Fibroblast of the conjunctiva (primary cell): ENCODE measurements around the gene PARG.
"Not testable (repeated sequence)": the region's sequence is repeated elsewhere in the genome, so short reads cannot be mapped to it uniquely, and the experiment has no call there.

Experiments used
- DNase-seq: peaks from one replicate; pipeline ENCODE4 v3.0.0-alpha.2; 2010; ENCODE audit warnings: low read depth

Gene PARG

DNA sequence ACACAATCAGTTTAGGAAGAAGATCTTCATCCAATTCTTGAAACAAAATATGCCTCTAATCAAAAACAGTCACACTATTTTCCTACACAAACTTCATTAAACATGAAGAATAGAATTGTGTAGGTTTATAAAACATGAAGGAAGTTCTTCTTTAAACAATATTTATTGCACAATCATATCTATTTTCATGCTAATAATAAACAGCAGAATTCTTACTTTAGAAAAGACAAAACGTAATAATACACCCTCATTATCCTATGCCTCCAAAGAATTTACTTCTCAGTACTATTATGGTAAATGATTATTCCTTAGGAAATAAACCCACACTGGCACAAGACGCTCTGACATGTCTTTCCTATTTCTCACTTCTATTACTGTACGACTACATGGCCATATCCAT is 41.4 kb downstream of the PARG start:
- DNase-seq: not testable (repeated sequence)

DNA sequence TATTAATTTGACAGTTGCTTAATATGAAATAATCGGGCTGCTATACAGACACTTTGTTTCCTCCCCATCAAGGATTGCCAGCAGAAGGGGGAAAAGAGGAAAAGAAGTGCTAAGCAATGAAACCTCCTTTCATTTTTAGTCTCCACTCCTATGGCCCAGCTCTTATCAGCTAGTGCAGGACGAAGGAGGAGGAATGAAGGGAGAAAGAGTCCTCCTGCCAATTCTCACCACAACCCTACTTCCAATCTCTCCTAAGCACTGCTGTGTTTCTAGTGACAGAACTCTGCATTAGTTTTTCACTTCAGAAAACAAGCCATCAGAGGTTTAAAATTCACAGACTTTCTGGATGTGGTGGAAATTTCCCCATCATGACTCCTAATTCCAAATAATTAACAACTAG is 41.8 kb downstream of the PARG start:
- DNase-seq: not testable (repeated sequence)

GRCh38 chr10:49890025-49890424 is 51.8 kb downstream of the PARG start:
- DNase-seq: not testable (repeated sequence)

GRCh38 chr10:49884739-49885331 is 57.0 kb downstream of the PARG start:
- not testable (repeated sequence) for DNase-seq

GRCh38 chr10:49883852-49884251 is 58.0 kb downstream of the PARG start:
- not testable (repeated sequence) for DNase-seq

DNA sequence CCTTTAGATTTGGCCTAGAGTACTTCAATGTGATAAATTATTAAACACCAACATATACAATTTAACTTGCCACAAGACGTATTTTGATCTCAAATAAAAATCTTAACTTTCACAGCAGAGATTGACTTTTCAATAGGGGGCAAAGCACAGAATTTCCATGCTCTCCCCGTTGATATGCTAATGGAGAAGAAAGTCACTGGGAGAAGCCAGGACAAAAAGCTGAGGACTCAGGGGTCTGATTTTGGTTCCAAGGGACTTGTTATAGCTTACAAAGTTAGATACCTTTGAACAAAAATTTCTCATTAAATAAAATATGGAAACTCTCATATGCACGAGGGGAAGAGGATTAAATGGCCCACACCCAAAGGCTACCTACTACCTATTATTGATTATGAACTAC is 59.5 kb downstream of the PARG start:
- DNase-seq: not testable (repeated sequence)

DNA sequence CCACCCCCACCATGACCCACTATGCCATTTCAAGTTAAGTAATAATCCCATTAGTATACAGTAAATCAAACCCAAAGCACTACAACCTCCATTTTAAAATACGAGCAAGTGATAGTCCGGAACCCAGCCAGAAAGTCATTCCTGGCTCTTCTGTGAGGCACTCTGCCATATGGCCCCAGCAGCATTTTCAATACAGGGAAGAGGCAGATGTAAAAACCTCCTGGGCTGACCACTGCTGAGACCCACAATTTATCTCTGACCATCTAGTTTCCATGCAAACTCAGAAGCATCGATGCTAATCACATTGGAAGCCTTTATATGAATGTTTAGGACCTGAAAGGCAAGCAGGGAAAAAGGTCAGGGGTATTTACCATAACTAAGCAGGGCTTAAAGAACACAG is 69.1 kb downstream of the PARG start:
- DNase-seq: not testable (repeated sequence)

DNA sequence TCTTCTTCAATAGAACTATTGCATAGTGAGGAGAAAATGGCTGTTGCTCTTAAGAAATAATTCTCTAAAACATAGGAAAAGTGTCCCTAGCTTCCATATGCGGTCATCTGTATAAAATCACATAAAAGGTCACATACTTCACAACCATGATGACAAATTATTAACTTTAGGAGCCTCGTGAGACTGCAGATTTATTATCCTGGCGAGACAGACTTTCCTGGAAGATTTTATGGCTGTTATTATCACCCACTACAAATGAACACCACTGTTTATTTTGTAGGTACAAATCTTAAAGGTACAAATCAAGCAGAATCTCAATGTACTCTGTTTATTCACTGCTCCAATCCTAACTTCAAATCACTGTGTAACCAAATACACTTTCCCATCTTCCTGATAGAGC is 70.4 kb downstream of the PARG start:
- DNase-seq: not testable (repeated sequence)

DNA sequence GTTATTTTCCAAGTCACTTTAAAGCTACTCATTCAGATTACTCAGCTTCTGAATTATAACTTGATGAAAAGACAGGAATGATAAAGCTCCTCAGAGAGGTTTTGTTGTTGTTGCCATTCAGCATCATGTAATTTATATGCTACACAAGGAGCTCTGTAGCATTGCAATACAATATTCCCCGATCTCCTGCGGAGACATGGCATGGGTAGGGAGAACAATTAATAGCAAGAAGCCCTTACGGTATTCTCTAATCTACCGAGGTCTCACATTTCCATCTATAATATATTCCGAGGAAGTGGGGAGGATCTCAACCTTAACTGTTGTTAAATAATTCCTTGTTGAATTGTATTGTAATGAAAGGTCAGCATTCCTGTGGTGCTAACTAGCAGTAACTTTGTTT is 81.9 kb downstream of the PARG start:
- not testable (repeated sequence) for DNase-seq

DNA sequence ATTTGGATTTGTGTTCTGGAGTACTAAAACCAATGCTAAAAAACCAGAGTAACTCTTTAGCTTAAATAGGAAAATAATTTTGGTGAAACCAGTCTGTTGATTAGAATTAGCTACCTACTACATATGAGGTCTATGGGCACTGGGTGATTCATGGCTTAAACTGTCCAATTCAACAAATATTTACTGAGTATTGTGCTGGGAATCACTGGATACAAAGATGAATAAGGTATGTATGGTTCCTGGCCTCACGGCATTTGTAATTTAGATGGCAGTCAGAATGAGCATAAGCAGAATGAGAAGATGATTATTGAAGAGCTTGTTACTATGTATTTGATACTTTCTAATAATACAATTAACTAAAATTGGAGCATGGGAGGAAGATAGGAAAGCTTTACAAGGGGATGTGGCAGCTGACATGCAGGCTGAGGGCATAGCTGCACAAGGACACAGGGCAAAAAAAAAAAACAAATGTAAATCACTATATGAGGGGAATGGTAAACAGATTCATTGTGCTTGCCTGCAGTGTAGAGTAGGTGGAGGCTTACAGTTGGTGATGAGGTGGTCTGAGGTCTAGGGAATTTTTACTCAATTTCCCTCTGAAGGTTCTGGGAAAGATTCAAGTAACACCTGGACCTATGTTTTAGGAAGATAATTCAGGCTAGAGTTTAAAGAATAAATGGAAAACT is 83.0 kb downstream of the PARG start:
- DNase-seq: not testable (repeated sequence)

- DNase-seq: not testable (repeated sequence)
Observed at GRCh38 chr10:49849520-49849919, 92.3 kb downstream of the PARG start.

DNA sequence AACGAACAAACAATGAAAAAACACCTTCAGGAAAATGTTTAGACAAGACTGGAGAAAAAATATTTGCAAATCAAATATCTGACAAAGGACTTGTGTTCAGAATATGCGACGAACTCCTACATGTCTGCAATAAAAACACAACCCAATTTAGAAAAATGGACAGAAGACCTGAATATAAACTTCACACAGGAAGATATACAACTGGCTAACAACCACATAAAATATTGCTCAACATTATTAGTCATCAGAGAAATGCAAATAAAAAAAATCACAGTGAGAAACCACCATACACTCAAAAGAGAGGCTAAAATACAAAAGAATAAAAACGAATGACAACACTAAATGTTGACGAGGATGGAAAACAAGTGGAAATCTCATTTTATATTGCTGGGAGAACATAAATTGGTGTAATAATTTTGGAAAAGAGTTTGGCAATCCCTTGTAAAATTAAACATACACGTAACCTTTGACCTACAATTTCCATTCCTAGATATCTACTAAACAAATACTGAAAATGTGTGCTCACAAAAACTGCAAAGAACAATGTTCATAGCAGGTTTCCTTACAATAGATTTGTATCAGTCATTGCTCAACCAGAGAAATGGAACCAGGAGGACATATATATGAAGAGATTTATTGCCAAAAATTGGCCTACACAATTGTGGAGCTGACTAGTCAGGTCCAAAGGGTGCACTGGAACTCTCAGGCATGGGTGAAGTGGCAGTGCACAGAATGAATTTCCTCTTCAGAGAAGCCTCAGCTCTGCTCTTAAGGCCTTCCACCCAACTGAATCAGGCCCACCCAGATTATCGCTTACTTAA is 96.8 kb downstream of the PARG start:
- peak; percentile 17 for DNase-seq

DNA sequence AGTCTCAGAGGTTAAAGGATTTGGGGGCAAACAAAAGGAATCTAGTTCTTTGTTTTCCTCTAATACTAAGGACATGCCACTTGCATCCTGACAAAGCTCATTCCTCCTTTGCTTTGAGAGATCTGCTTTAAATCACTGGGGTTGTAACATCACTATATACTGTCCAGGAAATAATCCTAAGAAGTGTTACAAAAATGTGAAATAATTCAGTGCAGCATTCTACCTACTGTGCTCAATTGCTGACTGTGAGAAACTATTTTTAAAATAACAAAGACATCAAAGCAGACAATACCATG is 99.5 kb downstream of the PARG start:
- not testable (repeated sequence) for DNase-seq

DNA sequence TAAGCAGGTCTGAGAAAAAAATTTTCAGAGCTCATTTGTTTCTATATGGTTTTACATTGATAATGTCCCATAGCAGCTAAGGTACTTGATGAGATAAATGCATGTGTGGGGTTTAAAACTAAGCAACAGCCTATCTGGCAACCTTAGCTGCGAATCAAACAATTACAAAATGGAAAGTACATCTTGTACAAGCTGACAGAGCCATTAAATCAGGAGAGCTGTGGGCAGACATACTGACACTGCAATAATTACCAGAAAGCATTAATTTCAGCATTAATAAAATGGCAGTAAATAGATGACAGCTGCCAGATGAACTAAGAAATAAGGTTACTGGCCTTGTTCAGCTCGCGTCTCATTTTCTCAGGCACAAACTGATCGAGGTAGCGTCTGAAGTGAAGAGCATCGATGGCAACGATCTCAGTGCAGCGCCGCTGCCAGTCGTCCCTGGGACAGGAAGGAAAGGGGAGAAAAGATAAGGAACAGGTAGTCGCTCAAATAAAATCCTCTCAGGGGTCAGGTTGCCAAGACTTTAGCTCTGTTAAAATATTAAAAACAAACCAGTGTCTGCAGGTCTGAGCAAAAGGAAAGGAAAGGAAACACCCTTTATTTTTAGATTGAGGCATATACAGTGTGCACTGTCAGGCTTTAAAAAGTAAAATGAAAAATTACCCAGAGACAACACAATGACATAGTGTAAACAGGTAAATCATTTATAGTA is 100.1 kb downstream of the PARG start:
- DNase-seq: no peak

DNA sequence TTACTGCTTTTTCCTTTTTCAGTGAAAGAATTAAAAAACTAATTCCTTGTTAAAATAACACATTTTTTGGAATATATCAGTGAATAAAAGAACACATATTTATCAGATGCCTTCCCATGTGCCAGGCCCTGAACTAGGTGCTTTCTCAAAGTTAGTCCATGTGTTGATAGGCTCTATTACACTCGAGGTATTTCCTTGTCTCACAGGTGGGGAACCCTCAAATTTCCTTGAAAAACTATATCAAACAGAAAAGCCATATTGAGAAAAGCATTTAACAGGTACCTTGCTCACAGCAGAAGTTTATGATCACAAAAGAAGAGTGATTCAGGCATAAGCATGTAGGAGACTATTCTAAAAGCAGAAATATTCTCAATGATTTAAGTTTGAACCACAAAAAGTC is 104.1 kb downstream of the PARG start:
- no peak for DNase-seq

DNA sequence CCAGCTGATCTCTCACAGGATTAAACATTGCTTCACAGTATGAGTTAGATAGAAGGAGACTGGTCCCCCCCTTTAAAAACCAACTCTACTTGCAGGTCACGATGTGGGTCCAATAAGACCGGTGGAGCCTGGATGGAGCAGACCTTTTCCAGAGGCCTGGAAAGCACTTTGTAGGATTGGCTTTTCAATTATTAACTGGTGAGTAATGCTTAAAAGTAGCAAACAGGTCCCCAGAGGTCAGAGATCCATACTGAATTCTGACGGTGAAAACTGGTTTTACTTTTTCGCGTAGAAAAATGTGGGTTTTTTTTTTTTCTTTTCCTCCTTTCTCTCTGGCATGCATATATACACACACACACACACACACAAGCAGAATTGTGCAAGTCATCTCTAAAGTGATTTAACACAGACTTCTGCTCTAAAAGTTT is 104.8 kb downstream of the PARG start:
- no peak for DNase-seq

GRCh38 chr10:49834976-49835375 is 106.9 kb downstream of the PARG start:
- no peak for DNase-seq

DNA sequence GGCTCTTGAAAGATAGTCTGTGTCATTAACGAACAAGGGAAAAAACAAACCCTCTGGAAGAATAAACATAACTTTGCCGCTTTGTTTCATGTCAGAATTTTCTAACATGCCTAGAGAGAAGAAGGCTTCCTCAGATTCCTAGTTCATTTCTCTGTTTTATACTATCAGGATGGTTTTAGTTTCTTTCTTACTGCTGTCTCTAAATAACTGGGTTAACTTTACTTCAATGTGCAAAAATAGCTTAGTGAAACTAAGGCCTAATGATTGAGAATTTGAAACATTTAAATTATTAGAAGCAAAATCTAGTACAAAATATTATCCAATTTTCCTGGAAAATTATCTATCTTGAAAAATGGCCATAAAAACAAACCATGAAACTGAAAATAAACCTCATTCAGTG is 107.6 kb downstream of the PARG start:
- no peak for DNase-seq

DNA sequence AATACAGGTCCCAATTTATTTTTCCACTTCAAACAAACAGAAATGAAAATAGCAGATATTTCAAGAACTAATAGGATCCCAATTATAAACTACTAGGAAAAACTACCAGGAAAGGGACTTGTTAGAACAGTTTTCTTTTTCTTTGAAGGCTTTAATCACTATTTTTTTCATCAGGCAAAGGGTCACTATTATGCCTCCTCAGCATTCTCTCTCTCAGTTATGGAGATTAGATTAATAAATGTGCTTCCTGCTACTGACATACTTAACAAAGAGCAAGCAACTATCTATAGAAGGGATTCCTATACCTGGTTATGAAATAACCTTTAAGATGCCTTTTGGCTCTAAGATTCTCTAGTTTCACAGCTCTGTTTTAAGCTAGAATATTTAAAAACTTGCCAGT is 108.7 kb downstream of the PARG start:
- DNase-seq: no peak

DNA sequence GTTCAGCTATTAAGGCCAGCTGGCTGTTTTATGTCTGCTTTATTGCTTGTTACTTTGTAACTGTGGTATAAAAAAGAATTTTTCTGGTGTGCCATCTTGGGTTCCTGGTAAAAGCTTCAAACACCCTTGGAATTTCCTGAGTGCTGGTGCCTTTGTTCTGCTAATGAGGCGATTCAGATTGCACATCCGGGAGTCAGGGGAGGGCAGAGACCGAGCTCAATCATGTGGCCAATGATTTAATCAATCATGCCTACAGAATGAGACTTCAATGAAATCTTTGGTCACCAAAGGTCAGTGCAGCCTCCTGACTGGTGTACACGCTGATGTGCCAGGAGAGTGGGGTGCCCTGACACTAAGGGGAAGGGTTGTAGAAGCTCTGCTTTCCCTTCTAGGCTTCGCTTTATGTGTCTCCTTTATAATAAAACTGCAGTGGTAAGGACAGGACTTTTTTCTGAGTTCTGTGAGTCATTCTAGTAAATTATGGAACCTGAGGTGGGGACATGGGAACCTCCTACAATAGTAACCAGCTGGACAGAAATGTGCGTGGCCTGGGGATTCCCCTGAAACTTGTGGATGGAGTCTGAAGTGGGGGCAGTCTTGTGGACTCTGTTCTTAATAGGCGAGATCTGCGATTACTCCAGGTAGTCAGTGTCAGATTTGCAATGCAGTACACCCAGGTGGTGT is 110.3 kb downstream of the PARG start:
- DNase-seq: no peak

- DNase-seq: no peak
Observed at GRCh38 chr10:49830846-49831245, 111.0 kb downstream of the PARG start.

- no peak for DNase-seq
Observed at GRCh38 chr10:49830016-49830415, 111.8 kb downstream of the PARG start.
